Smooth muscle cell (in vitro differentiated cells): ENCODE results near the gene OR11A1. TPM values are rescaled to one million over a fixed set of nuclear protein-coding genes. Genes with fewer than 3 reads are reported as not detected.

ENCODE experiments used
- DNase-seq: peaks from one replicate; lab custom pipeline; 2025; ENCODE audit not compliant: unreplicated experiment; lab: John Stamatoyannopoulos, UW
- H2AFZ ChIP-seq: fragments of 200-600 bp; sonication (generic); 2 replicates; pipeline ENCODE4 v1.6.0; 2016; ENCODE audit warnings: antibody characterized with exemption, low read depth, mild to moderate bottlenecking
- H3F3A ChIP-seq: fragments of 200-600 bp; sonication (generic); 2 replicates; pipeline ENCODE4 v1.6.0; 2017; ENCODE audit warnings: antibody characterized with exemption, low read depth
- H3K27ac ChIP-seq: fragments of 200-600 bp; sonication (generic); 2 replicates; pipeline ENCODE4 v1.5.1; 2016; ENCODE audit warnings: low read depth, mild to moderate bottlenecking
- H3K27me3 ChIP-seq: fragments of 200-600 bp; sonication (generic); 2 replicates; pipeline ENCODE4 v1.6.1; 2016; ENCODE audit warnings: low read depth, mild to moderate bottlenecking
- H3K36me3 ChIP-seq: fragments of 200-600 bp; sonication (generic); 2 replicates; pipeline ENCODE4 v1.5.1; 2016; ENCODE audit warnings: low read depth
- H3K4me1 ChIP-seq: fragments of 200-600 bp; sonication (generic); 2 replicates; pipeline ENCODE4 v1.5.1; 2016; ENCODE audit warnings: low read depth
- H3K4me2 ChIP-seq: fragments of 200-600 bp; sonication (generic); 2 replicates; pipeline ENCODE4 v1.6.0; 2016; ENCODE audit warnings: mild to moderate bottlenecking
- H3K4me3 ChIP-seq: fragments of 200-600 bp; sonication (generic); 2 replicates; pipeline ENCODE4 v1.5.1; 2016; ENCODE audit warnings: mild to moderate bottlenecking
- H3K79me2 ChIP-seq: fragments of 200-600 bp; sonication (generic); 2 replicates; pipeline ENCODE4 v1.6.0; 2016; ENCODE audit warnings: low read depth, mild to moderate bottlenecking
- H3K9ac ChIP-seq: fragments of 200-600 bp; sonication (generic); 2 replicates; pipeline ENCODE4 v1.6.0; 2016; ENCODE audit warnings: low read depth
- H3K9me3 ChIP-seq: fragments of 200-600 bp; sonication (generic); replicated peaks from 2 replicates; pipeline ENCODE4 v1.5.1; 2016; ENCODE audit warnings: low read depth
- H4K20me1 ChIP-seq: fragments of 200-600 bp; sonication (generic); 2 replicates; pipeline ENCODE4 v1.6.0; 2016; ENCODE audit warnings: low read depth
- WGBS: methylation state at CpG from one replicate; pipeline ENCODE4 v1.1.7; 2016; ENCODE audit warnings: low lambda C conversion rate; 5-methylcytosine and 5-hydroxymethylcytosine counted together
- polyA plus RNA-seq: library from polyadenylated mRNA; unstranded; fragments of >200 nt; fragmentation: Nextera tagmentation; extraction: Ambion mirVana; gene quantifications from 2 replicates; pipeline ENCODE4 v1.2.1, GENCODE V29; 2016
- total RNA-seq: library from RNA; depleted of rRNA; stranded (reverse); fragments of >200 nt; gene quantifications from 2 replicates; pipeline ENCODE4 v1.2.3, GENCODE V29; 2014
- TF ChIP-seq, protein P1 (sequence below): fragments of 200-600 bp; sonication (generic); IDR thresholded peaks from 2 replicates; pipeline ENCODE4 v1.5.1; 2017; ENCODE audit warnings: borderline replicate concordance, mild to moderate bottlenecking, antibody characterized with exemption; ENCODE audit not compliant: insufficient read depth, poor library complexity, severe bottlenecking

The OR11A1 gene
- total and polyA plus RNA-seq, 2 experiments from 2014 or later = not detected

DNA sequence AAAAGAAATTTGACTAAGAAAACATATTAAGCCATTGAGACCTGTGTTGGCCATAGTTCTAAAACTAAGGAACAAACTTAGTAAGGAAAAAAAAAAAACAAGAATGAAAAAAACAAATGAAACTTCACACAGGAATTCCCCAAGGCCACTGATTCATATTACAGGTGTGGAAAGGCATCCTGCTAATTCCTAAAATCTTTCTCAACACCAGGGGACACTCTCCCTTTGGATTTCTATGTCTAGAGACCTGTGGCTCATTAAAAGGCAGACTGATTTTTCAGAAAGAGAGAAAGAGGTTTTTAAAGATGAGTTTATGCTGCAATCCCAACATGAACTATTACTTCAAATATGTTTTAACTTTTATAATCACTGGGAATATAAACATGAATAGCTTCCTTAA lies 42.3 kb downstream of the OR11A1 start, which contains the start of gene OR12D1:
TSS of gene OR12D1 (plus strand) at position 341 of the 400 bp plus-strand sequence.
- Histone ChIP-seq H3K4me1 (no peaks in the 10 kb centered on the region), H2AFZ (no peak within 1 kb of the TSS), H3K9ac (no peak within 1 kb of the TSS), H3F3A (no peaks in the 10 kb centered on the region), H3K79me2 (no peaks in the 10 kb centered on the region), H3K27ac (no peak within 1 kb of the TSS), H3K36me3 (no peaks in the 10 kb centered on the region), H4K20me1 (no peaks in the 10 kb centered on the region), H3K9me3 (no peaks in the 10 kb centered on the region), H3K27me3 (no peaks in the 10 kb centered on the region), H3K4me2 (no peak within 1 kb of the TSS), H3K4me3 (no peak within 1 kb of the TSS)
- no peak for DNase-seq
- TF ChIP-seq, protein P1, sequence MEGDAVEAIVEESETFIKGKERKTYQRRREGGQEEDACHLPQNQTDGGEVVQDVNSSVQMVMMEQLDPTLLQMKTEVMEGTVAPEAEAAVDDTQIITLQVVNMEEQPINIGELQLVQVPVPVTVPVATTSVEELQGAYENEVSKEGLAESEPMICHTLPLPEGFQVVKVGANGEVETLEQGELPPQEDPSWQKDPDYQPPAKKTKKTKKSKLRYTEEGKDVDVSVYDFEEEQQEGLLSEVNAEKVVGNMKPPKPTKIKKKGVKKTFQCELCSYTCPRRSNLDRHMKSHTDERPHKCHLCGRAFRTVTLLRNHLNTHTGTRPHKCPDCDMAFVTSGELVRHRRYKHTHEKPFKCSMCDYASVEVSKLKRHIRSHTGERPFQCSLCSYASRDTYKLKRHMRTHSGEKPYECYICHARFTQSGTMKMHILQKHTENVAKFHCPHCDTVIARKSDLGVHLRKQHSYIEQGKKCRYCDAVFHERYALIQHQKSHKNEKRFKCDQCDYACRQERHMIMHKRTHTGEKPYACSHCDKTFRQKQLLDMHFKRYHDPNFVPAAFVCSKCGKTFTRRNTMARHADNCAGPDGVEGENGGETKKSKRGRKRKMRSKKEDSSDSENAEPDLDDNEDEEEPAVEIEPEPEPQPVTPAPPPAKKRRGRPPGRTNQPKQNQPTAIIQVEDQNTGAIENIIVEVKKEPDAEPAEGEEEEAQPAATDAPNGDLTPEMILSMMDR = no peak

DNA sequence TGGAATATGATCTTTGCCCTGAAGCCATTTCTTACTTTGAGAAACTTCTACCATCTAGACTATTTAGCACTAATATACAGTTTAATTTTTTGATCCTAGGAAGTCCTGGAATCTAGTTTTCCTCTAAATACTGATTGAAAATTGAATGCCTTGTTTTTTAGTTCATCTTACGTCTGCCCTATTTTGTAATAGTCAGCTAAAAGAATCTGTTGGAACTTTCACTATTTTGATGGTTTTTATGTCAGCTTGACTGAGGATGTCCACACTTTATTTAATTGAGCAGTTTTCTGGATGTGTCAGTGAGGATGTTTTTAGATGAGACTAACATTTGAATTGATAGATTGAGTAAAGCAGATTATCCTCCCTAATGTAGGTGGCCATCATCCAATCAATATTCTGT lies 53.1 kb downstream of the OR11A1 start:
- TF ChIP-seq, protein P1 = no peak
- Histone ChIP-seq H3K27me3 (no peaks in the 10 kb centered on the region), H3K4me1 (no peaks in the 10 kb centered on the region), H3K4me2 (no peak overlapping the region), H3K27ac (no peak overlapping the region), H3K79me2 (no peaks in the 10 kb centered on the region), H3K9ac (no peak overlapping the region), H3K36me3 (no peaks in the 10 kb centered on the region), H3K9me3 (no peaks in the 10 kb centered on the region), H3K4me3 (no peak overlapping the region), H2AFZ (no peak overlapping the region), H3F3A (no peaks in the 10 kb centered on the region), H4K20me1 (no peaks in the 10 kb centered on the region)
- DNase-seq = no peak
- WGBS = 50% methylated on average over 1 of the region's 1 CpG

DNA sequence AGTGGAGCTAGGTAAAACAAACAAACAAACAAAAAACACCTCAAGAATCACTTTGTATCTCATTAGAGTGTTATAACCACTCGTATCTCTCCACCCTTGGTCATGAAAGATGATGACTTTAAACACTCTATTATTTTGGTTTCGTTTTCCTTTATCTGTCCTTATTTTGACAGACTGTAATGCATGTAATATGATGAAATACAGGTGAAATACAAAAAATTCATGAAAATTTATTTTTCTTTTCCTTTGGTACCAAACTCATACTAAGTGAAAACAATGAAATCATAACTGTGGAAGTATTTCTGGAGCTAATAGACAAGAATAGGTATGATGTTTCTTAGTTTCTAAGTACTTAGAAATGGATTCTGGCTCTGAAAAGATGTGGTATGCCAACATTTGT lies 57.3 kb downstream of the OR11A1 start:
- no peak for DNase-seq
- H4K20me1 ChIP-seq = no peaks in the 10 kb centered on the region
- WGBS = 80% methylated on average over 2 of the region's 2 CpGs
- no peaks in the 10 kb centered on the region for H3F3A ChIP-seq
- H3K9ac ChIP-seq = no peak overlapping the region
- H3K4me1 ChIP-seq = no peaks in the 10 kb centered on the region
- no peaks in the 10 kb centered on the region for H3K27me3 ChIP-seq
- no peaks in the 10 kb centered on the region for H3K36me3 ChIP-seq
- H3K79me2 ChIP-seq = no peaks in the 10 kb centered on the region
- H2AFZ ChIP-seq = no peak overlapping the region
- H3K9me3 ChIP-seq = no peaks in the 10 kb centered on the region
- TF ChIP-seq, protein P1 = no peak
- no peak overlapping the region for H3K27ac ChIP-seq
- H3K4me2 ChIP-seq = no peak overlapping the region
- no peak overlapping the region for H3K4me3 ChIP-seq

DNA sequence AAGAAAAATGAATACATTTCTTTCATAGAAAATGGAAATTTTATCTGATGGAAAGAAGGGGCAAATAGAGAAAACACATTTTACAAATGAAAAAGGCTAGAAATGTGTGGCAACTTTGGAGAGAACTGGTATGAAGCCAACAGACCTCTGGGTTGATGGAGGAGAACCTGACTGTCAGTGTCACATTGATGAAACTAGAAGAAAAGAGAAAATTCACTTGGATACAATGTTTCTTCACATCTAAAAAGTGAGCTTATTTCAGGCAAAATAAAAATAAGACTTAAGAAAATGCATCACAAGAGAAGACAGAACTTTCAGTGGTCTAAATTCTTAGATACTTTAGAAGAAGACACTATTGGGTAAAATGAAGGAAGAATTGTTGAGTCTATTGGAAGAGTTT lies 61.5 kb downstream of the OR11A1 start, which contains the start of gene OR12D2:
TSS of gene OR12D2 (plus strand) at position 301 of the 400 bp plus-strand sequence. CDS start 1,069 bp downstream, outside the sequence.
- H4K20me1 ChIP-seq = no peaks in the 10 kb centered on the region
- H3F3A ChIP-seq = no peaks in the 10 kb centered on the region
- TF ChIP-seq, protein P1 = no peak
- H3K4me3 ChIP-seq = no peak within 1 kb of the TSS
- no peak for DNase-seq
- no peak within 1 kb of the TSS for H3K4me2 ChIP-seq
- H3K9ac ChIP-seq = no peak within 1 kb of the TSS
- no peaks in the 10 kb centered on the region for H3K9me3 ChIP-seq
- H3K79me2 ChIP-seq = no peaks in the 10 kb centered on the region
- H3K27me3 ChIP-seq = no peaks in the 10 kb centered on the region
- H3K4me1 ChIP-seq = no peaks in the 10 kb centered on the region
- no peaks in the 10 kb centered on the region for H3K36me3 ChIP-seq
- no peak within 1 kb of the TSS for H3K27ac ChIP-seq
- H2AFZ ChIP-seq = no peak within 1 kb of the TSS
